Activated T-helper 1 cell treated with anti-CD3 and anti-CD28 coated beads, Interleukin-12 subunit alpha, Interleukin-12 subunit beta, Interleukin-2, Interleukin-4 antibody, amounts not matched to agents 30 ng/mL and 10 ng/mL and 1 ng/mL, durations not matched to agents 14 hours and 24 hours and 36 hours (primary cell): ENCODE results near the gene LDAF1. TPM values are rescaled to one million over a fixed set of nuclear protein-coding genes. Genes with fewer than 3 reads are reported as not detected.

ENCODE experiments used
- DNase-seq: peaks from one replicate; pipeline ENCODE4 v3.0.0; 2021; ENCODE audit warnings: low spot score
- H3K27ac Mint-ChIP-seq: one replicate; pipeline ENCODE4 v1.8.0; 2021; ENCODE audit warnings: mild to moderate bottlenecking, mixed read lengths
- H3K27me3 Mint-ChIP-seq: one replicate; pipeline ENCODE4 v1.8.0; 2022; ENCODE audit warnings: mild to moderate bottlenecking, moderate library complexity, mixed read lengths; ENCODE audit not compliant: insufficient read depth
- H3K36me3 Mint-ChIP-seq: one replicate; pipeline ENCODE4 v1.8.0; 2021; ENCODE audit warnings: low read depth, mixed read lengths
- H3K4me1 Mint-ChIP-seq: one replicate; pipeline ENCODE4 v1.8.0; 2021; ENCODE audit warnings: low read depth, mixed read lengths
- H3K4me3 Mint-ChIP-seq: one replicate; pipeline ENCODE4 v1.8.0; 2021; ENCODE audit warnings: mild to moderate bottlenecking, moderate library complexity, mixed read lengths
- H3K9me3 Mint-ChIP-seq: one replicate; pipeline ENCODE4 v1.8.0; 2021; ENCODE audit warnings: mixed read lengths
- intact Hi-C: fragments of 100-400 bp; cut with micrococcal nuclease; formaldehyde crosslinking; loops from one replicate; pipeline ENCODE4 v1.15.1; 2024
- total RNA-seq: library from RNA; stranded (reverse); gene quantifications from 2 replicates; pipeline ENCODE4 v1.2.3, GENCODE V29; 2022

LDAF1 gene
- total RNA-seq, 1 donor from 2014 or later, result 6.6 TPM

DNA sequence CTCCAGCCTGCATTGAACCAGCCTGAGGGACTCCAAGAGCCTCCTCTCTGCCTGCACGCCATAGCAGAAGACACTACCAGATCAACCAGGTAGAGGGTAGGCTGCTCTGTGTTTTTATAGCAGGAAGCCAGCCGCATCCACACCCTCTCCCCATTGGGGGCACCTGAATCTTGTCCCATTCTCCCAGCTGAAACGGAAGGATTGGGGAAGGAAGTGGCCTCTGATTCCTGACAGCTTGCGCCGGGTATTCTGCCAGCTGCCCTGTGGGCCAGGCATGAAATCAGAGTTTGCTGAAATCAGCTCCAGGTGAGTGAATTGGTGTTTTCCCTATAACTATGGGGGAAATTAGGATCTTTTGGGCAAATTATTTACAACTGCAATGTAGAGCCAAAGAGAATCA lies 53.0 kb downstream of the LDAF1 start, which contains the start of gene ZP2:
TSS of gene ZP2 (minus strand) at position 89 of the 400 bp plus-strand sequence. CDS start at position 62, 27 bp downstream.
- Mint-ChIP-seq H3K4me3 (no peak within 1 kb of the TSS), H3K9me3 (no peaks in the 10 kb centered on the region), H3K27ac (no peak within 1 kb of the TSS), H3K36me3 (no peaks in the 10 kb centered on the region), H3K27me3 (peaks cover 14% of the 10 kb centered on the region), H3K4me1 (no peaks in the 10 kb centered on the region)
- DNase-seq, result no peak
- intact Hi-C loops, result no loop called here

DNA sequence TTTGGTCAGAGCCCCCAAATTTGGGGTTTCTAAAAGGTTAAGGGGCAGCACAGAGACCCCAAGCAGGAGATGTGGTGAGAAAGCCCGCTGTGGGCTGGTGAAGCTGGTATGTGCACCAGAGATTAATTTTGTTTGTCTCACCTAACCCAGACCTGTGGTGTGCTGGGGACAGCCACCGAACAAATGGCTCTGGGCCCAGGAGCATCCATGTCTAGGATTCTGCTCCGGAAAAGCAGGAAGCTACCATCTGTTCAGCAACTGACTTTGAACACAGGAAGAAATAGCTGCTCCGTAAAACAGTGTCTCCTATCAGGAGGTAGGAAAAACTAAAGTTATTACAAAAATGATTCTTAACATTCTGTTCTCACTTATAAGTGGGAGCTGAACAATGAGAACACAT lies 55.6 kb downstream of the LDAF1 start:
- Mint-ChIP-seq H3K36me3 (no peaks in the 10 kb centered on the region), H3K9me3 (no peaks in the 10 kb centered on the region), H3K27ac (no peak overlapping the region), H3K4me3 (no peak overlapping the region), H3K27me3 (peaks cover 14% of the 10 kb centered on the region), H3K4me1 (no peaks in the 10 kb centered on the region)
- intact Hi-C loops, result no loop called here
- DNase-seq, result no peak

DNA sequence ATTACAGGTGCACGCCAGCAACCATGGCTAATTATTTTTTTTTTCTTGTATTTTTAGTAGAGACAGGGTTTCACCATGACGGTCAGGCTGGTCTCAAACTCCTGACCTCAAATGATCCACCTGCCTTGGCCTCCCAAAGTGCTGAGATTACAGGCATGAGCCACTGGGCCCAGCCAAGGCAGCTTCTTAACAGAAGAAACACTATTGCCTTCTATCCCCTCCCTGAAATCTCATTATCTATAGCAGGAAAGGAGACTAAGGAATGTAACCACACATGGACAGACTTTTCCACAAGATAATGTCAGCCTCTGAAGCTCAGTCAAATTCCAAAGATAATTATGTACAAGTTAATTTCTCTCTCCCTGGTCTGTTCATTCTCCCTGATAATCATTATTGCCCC lies 58.6 kb downstream of the LDAF1 start:
- H3K4me3 Mint-ChIP-seq, result no peak overlapping the region
- no peak overlapping the region for H3K27ac Mint-ChIP-seq
- no peak for DNase-seq
- H3K9me3 Mint-ChIP-seq, result no peaks in the 10 kb centered on the region
- no peaks in the 10 kb centered on the region for H3K36me3 Mint-ChIP-seq
- peaks cover 22% of the 10 kb centered on the region for H3K27me3 Mint-ChIP-seq
- intact Hi-C loops, result no loop called here
- no peaks in the 10 kb centered on the region for H3K4me1 Mint-ChIP-seq

DNA sequence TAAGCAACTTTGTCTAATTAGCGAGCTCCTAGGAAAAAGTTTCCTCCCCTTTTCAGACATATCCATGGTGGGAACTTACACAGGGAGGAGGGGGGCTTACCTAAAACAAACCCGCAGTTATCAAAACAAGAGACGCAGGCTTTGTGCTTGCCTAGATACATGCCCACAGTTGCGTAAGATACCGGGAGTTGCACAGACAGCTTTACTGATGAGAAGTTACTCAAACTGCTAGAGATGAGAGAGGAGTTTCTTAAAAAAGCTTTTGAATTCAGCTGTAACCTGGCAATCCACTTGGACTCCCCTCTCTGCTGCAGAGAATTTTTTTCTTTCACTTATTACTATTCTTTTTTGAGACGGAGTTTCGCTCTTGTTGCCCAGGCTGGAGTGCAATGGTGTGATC lies 59.7 kb downstream of the LDAF1 start:
- no peaks in the 10 kb centered on the region for H3K9me3 Mint-ChIP-seq
- peaks cover 22% of the 10 kb centered on the region for H3K27me3 Mint-ChIP-seq
- no peaks in the 10 kb centered on the region for H3K36me3 Mint-ChIP-seq
- no peak for DNase-seq
- H3K27ac Mint-ChIP-seq, result no peak overlapping the region
- intact Hi-C loops, result no loop called here
- no peak overlapping the region for H3K4me3 Mint-ChIP-seq
- no peaks in the 10 kb centered on the region for H3K4me1 Mint-ChIP-seq

DNA sequence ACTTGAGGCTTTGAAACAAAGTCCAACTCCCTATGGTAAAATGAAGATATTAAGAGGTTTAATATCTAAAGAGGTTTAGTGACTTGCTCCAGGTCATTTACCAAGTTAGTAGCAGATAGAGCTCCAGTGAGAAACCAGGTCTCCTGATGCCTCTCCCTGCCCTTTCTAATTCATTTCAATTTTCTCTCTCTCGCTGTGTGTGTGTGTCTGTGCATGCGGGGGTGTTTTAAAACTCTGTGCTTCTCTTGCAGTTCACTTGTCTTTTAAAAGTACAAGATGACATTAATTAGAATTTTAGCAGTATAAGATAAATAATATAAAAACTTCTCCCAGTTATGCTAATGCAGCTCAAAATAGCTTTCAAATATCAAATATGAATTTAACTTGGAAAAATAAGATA lies 61.1 kb downstream of the LDAF1 start:
- no peak for DNase-seq
- Mint-ChIP-seq H3K27me3 (peaks cover 27% of the 10 kb centered on the region), H3K9me3 (no peaks in the 10 kb centered on the region), H3K36me3 (no peaks in the 10 kb centered on the region), H3K4me1 (no peaks in the 10 kb centered on the region), H3K27ac (no peak overlapping the region), H3K4me3 (no peak overlapping the region)
- intact Hi-C loops, result no loop called here

DNA sequence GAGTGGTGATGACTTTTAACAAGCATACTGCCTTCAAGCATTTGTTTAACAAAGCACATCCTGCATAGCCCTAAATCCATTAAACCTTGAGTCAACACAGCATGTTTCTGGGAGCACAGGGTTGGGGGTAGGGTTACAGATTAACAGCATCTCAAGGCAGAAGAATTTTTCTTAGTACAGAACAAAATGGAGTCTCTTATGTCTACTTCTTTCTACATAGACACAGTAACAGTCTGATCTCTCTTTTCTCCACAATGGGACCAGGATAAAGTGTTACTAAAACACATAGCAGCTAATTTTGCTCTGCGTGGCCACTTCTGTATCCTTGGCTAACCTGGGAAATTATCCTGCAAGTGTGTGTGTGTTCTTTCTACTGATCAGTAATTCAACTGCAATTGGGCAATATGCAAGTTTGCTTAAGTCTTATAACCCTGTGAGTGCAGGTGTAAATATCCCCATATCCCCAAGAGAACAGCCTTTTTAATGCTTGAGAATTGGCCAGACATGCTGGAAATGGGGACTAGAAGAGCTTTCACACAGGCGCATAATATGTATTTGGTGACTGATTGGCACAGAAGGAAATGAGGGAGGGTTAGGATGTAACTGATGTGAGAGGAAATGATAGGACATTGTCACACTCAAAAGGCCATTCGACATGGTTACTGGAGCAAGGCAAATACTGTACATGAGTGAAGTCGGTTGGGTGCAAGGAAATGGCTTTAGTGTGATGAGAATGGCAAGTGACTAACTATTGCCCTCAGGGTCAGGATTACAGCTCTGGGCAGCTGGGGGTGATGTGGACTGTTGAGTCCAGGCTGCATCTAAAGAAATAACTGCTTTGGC lies 64.2 kb downstream of the LDAF1 start:
- intact Hi-C loops, result no loop called here
- Mint-ChIP-seq H3K27ac (no peak overlapping the region), H3K36me3 (no peaks in the 10 kb centered on the region), H3K4me3 (no peak overlapping the region), H3K9me3 (no peaks in the 10 kb centered on the region), H3K27me3 (peaks cover 22% of the 10 kb centered on the region), H3K4me1 (no peaks in the 10 kb centered on the region)
- DNase-seq, result no peak

DNA sequence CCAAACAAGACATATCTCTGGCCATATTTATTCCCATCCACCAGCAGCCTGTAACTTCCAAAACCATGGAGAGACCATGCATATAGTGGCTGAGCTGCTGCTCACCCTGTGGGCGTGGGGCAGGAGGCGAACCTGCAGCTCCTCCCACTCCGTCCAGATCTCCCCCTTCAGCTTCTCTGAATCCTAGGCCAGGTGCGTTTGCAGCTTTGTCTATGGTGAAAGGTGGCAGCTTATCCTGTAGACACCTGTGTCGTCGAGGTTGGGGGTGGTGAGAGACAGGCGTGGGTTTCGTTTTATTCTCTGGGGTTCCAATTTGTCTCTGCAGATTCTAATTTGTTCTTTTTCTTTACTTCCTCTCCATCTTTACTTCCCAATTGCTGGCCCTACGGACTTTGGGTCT lies 65.3 kb downstream of the LDAF1 start:
- H3K9me3 Mint-ChIP-seq, result no peaks in the 10 kb centered on the region
- H3K4me3 Mint-ChIP-seq, result no peak overlapping the region
- no peak for DNase-seq
- H3K36me3 Mint-ChIP-seq, result no peaks in the 10 kb centered on the region
- no peak overlapping the region for H3K27ac Mint-ChIP-seq
- intact Hi-C loops, result no loop called here
- H3K27me3 Mint-ChIP-seq, result peaks cover 29% of the 10 kb centered on the region
- H3K4me1 Mint-ChIP-seq, result no peaks in the 10 kb centered on the region

DNA sequence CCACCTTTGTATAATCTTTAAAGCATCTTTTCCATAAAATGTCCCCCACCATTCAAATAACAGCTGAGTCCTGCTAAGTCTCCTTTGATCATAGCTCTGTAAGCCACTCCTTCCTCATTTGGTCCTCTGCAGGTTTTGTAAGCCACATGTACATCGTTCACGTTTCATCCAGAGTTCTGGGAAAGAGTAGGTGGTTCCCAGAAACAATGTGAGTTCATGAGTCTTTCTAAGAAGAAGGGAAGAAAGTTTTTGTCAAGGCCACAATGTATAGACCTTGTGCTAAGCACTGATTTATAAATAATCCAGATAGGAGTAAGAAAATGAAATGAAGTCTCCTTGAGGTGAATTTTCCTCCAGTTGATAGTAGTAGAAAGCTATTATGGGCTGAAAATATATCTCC lies 66.3 kb downstream of the LDAF1 start:
- no peaks in the 10 kb centered on the region for H3K4me1 Mint-ChIP-seq
- DNase-seq, result no peak
- no peaks in the 10 kb centered on the region for H3K9me3 Mint-ChIP-seq
- no peak overlapping the region for H3K27ac Mint-ChIP-seq
- H3K36me3 Mint-ChIP-seq, result no peaks in the 10 kb centered on the region
- intact Hi-C loops, result no loop called here
- peaks cover 33% of the 10 kb centered on the region for H3K27me3 Mint-ChIP-seq
- no peak overlapping the region for H3K4me3 Mint-ChIP-seq

DNA sequence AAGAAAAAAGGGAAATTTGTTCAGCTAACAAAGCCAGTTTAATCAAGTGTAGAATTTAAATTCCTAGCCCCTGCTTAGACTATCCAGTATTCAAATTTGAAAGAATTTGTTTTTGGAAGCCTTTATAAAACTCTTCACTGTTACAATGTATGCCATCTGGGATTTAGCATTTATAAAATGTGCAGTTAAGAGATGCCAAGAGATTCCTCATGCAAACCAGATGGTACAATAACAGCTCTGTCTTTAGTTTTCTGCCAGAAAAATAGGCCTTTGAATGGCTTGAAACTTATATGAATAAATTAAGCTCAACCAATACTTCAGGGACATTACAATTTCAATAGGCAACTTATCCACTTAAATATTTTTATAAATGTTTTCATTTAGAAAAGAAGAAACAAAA lies 68.3 kb downstream of the LDAF1 start:
- intact Hi-C loops, result no loop called here
- Mint-ChIP-seq H3K27ac (no peak overlapping the region), H3K27me3 (peaks cover 23% of the 10 kb centered on the region), H3K36me3 (no peaks in the 10 kb centered on the region), H3K9me3 (no peaks in the 10 kb centered on the region), H3K4me3 (no peak overlapping the region), H3K4me1 (no peaks in the 10 kb centered on the region)
- DNase-seq, result no peak

DNA sequence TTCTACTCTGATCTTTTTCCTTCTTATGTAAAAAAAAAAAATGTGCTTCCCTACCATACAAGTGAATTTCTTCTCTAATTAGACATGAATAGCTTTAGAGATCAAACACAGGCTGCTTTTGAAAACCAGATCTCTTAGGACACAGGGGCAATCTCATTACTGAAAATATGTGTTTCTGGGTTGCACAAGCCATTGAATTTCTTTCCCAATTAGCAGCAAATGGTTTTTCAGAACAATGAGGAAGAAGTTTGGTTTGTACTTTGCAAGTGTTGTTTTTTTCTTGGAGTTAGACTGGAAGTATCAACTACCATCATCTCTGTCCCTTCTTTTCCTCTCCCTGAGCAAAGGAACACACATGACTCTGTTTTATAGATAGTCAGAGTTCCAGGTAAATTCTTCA lies 69.4 kb downstream of the LDAF1 start:
- H3K27me3 Mint-ChIP-seq, result peaks cover 21% of the 10 kb centered on the region

DNA sequence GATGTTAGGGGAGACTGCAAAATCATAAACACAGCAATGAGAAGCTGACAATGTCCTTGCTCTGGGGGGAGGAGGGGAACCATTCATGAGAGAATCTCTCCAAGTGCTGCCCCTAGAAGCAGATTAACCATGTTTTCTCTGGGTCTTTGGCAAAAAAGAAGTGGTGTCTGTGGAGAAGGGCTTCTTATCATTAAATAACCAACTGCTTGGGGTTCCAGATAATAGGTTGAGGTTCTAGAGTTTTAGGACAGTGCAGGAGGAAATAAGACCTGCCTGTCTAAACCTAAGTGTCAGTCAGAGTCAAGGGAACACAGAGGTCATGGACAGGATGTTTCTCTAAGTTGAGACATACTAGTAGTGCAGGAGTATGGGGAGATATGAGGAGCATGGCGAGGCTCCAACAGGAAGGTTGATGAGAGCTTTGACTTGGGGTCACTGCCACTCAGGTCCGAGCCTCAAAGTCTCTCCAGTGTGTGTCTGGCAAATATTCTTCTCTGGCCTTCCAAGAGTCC lies 69.9 kb downstream of the LDAF1 start:
- H3K27ac Mint-ChIP-seq, result no peak overlapping the region
- no peaks in the 10 kb centered on the region for H3K4me1 Mint-ChIP-seq
- peaks cover 21% of the 10 kb centered on the region for H3K27me3 Mint-ChIP-seq

More for the DNA sequence above, 69.4 kb downstream of the LDAF1 start:
- H3K9me3 Mint-ChIP-seq, result no peaks in the 10 kb centered on the region
- no peak overlapping the region for H3K4me3 Mint-ChIP-seq
- H3K27ac Mint-ChIP-seq, result no peak overlapping the region
- no peaks in the 10 kb centered on the region for H3K4me1 Mint-ChIP-seq
- DNase-seq, result no peak
- no peaks in the 10 kb centered on the region for H3K36me3 Mint-ChIP-seq
- intact Hi-C loops, result no loop called here

More for the DNA sequence above, 69.9 kb downstream of the LDAF1 start:
- DNase-seq, result no peak
- Mint-ChIP-seq H3K9me3 (no peaks in the 10 kb centered on the region), H3K4me3 (no peak overlapping the region), H3K36me3 (no peaks in the 10 kb centered on the region)
- intact Hi-C loops, result no loop called here
